K562 (cell line): ENCODE results near the gene KLHL22. TPM values are rescaled to one million over a fixed set of nuclear protein-coding genes. Genes with fewer than 3 reads are reported as not detected.

Experiments
- ARID4B ChIP-seq: sonication (generic); formaldehyde crosslinking; IDR thresholded peaks from 2 replicates; pipeline ENCODE4 v1.8.0; 2022; ENCODE audit warnings: mild to moderate bottlenecking, missing genetic modification reagents
- ATF1 ChIP-seq, 2 experiments: fragments of 450-650 bp in 1 of 2; IDR thresholded peaks; 2 replicates each; pipeline ENCODE4 v1.6.1; 2016; ENCODE audit warnings: missing compliant biosample characterization in 1 of 2, missing genetic modification characterization in 1 of 2
- CHD4 ChIP-seq: fragments of 200-600 bp; sonication (generic); IDR thresholded peaks from 3 replicates; pipeline ENCODE4 v1.6.1; 2012; ENCODE audit warnings: low read depth, mild to moderate bottlenecking, mixed read lengths, low read length, inconsistent platforms; ENCODE audit not compliant: insufficient read depth, insufficient replicate concordance, poor library complexity, severe bottlenecking
- EP400 ChIP-seq: fragments of 450-650 bp; IDR thresholded peaks from 2 replicates; pipeline ENCODE4 v1.6.1; 2017; ENCODE audit warnings: antibody characterized with exemption, mild to moderate bottlenecking, moderate library complexity
- FIP1L1 ChIP-seq: fragments of 200-400 bp; formaldehyde crosslinking; IDR thresholded peaks from 2 replicates; pipeline ENCODE4 v1.6.1; 2018; ENCODE audit warnings: mild to moderate bottlenecking, low read depth, low read length; ENCODE audit not compliant: poor library complexity, severe bottlenecking
- GABPB1 ChIP-seq: sonication (generic); formaldehyde crosslinking; IDR thresholded peaks from 2 replicates; pipeline ENCODE4 v1.8.0; 2022; ENCODE audit warnings: mild to moderate bottlenecking, missing genetic modification reagents
- HMGN3 ChIP-seq: IDR thresholded peaks from 2 replicates; pipeline ENCODE4 v1.6.1; 2011; ENCODE audit warnings: borderline replicate concordance, low read depth, mild to moderate bottlenecking, mixed read lengths, low read length; ENCODE audit not compliant: insufficient read length; ENCODE audit errors: extremely low read depth
- IRF2 ChIP-seq: sonication (generic); formaldehyde crosslinking; IDR thresholded peaks from 2 replicates; pipeline ENCODE4 v1.8.1; 2022; ENCODE audit warnings: mild to moderate bottlenecking, missing genetic modification reagents
- KHSRP ChIP-seq: fragments of 450-650 bp; IDR thresholded peaks from 2 replicates; pipeline ENCODE4 v1.6.1; 2017
- NFIX ChIP-seq: fragments of 250-450 bp; sonication (Bioruptor Pico); IDR thresholded peaks from 2 replicates; pipeline ENCODE4 v1.4.0; 2020; ENCODE audit warnings: low read depth, mild to moderate bottlenecking, moderate library complexity
- PHB ChIP-seq: fragments of 250-450 bp; sonication (Bioruptor Pico); IDR thresholded peaks from 2 replicates; pipeline ENCODE4 v1.5.0; 2021
- PPARD ChIP-seq: fragments of 250-450 bp; sonication (Bioruptor Pico); IDR thresholded peaks from 2 replicates; pipeline ENCODE4 v1.8.0; 2022; ENCODE audit warnings: inconsistent platforms, mild to moderate bottlenecking, moderate library complexity
- RAD21 ChIP-seq, 2 experiments: fragments of 250-450 bp in 1 of 2; fragments of 450-650 bp in 1 of 2; sonication (Bioruptor Pico) in 1 of 2; formaldehyde crosslinking in 1 of 2; IDR thresholded peaks in 1 of 2; conservative IDR thresholded peaks in 1 of 2; 2 replicates each; pipeline versions ENCODE4 v1.4.0 to v1.8.0; 2020 to 2022; ENCODE audit warnings: mild to moderate bottlenecking in 2 of 2, moderate library complexity in 1 of 2
- SMAD1 ChIP-seq: fragments of 150-350 bp; IDR thresholded peaks from 2 replicates; pipeline ENCODE4 v1.6.1; 2014; ENCODE audit warnings: low read length, low read depth; ENCODE audit not compliant: partially characterized antibody
- THAP12 ChIP-seq: fragments of 250-450 bp; sonication (Bioruptor Pico); IDR thresholded peaks from 2 replicates; pipeline ENCODE4 v1.9.0; 2021; ENCODE audit warnings: mild to moderate bottlenecking, inconsistent platforms
- TSHZ1 ChIP-seq: fragments of 250-450 bp; sonication (Bioruptor Pico); IDR thresholded peaks from 2 replicates; pipeline ENCODE4 v1.4.0; 2020; ENCODE audit warnings: mild to moderate bottlenecking, moderate library complexity
- WHSC1 ChIP-seq: IDR thresholded peaks from one replicate; pipeline ENCODE4 v1.6.1; 2012; ENCODE audit warnings: low read length, control low read depth, inconsistent platforms
- ZNF696 ChIP-seq: fragments of 250-450 bp; sonication (Bioruptor Pico); conservative IDR thresholded peaks from 2 replicates; pipeline ENCODE4 v1.4.0; 2020; ENCODE audit warnings: mild to moderate bottlenecking, moderate library complexity
- polyA plus RNA-seq, 8 experiments: library from polyadenylated mRNA; depleted of rRNA in 4 of 8; stranded (reverse) in 5 of 8; unstranded in 3 of 8; fragments of >200 nt; fragmentation: Nextera tagmentation in 2 of 8; fragmentation: Illumina TruSeq in 1 of 8; extraction: Ambion mirVana in 2 of 8; extraction: Trizol in 1 of 8; gene quantifications; 2 replicates each; pipeline versions ENCODE4 v1.2.1 to v1.2.3, GENCODE V29; 2011 to 2014; ENCODE audit warnings: inconsistent platforms in 1 of 8, missing spikeins in 1 of 8
- total RNA-seq, 7 experiments: library from RNA; depleted of rRNA in 6 of 7; stranded (reverse); fragments of >200 nt in 6 of 7; fragmentation: Illumina TruSeq in 2 of 7; extraction: Trizol in 2 of 7; gene quantifications; 2 replicates each; pipeline versions ENCODE4 v1.2.1 to v1.2.3, GENCODE V29; 2011 to 2021; ENCODE audit warnings: low replicate concordance in 1 of 7

Gene KLHL22
- total and polyA plus RNA-seq, 9 of the 15 experiments (the other 6 are each of a cell fraction or from before 2014, with no cell fraction given) = 1.3 to 25.6 (median 15.2) TPM

GRCh38 chr22:20458530-20459151, 37.0 kb downstream of the KLHL22 start (continued):
- TF ChIP-seq WHSC1 (no peak), ZNF696 (CRISPR knock-in tag) (no peak), FIP1L1 (no peak), SMAD1 (no peak), TSHZ1 (CRISPR knock-in tag) (no peak), EP400 (no peak), IRF2 (CRISPR knock-in tag) (no peak), ATF1 (CRISPR knock-in tag; IDR thresholded peaks at IDR 0.05) (no peak), ATF1 (tag; IDR thresholded peaks at IDR 0.05) (no peak), THAP12 (CRISPR knock-in tag) (0 out of 2 replicates have a peak, but pooled peaks have one; percentile 39), CHD4 (no peak), RAD21 (CRISPR knock-in tag; conservative IDR thresholded peaks at IDR 0.05 in 1 of 2, IDR thresholded peaks at IDR 0.05 in 1 of 2) (no peak), KHSRP (no peak), PPARD (CRISPR knock-in tag) (no peak), PHB (CRISPR knock-in tag) (0 out of 2 replicates have a peak, but pooled peaks have one; percentile 52), GABPB1 (no peak), ARID4B (CRISPR knock-in tag) (no peak), HMGN3 (no peak), NFIX (no peak)
